Heart left ventricle (tissue), 13 donors: Measurements from ENCODE around the gene AVL9.

Source experiments
- POLR2A ChIP-seq, 2 donors: fragments of 450-650 bp; IDR thresholded peaks; one replicate each; pipeline ENCODE4 v1.6.1; 2017; ENCODE audit warnings: antibody characterized with exemption in 2 of 2, mild to moderate bottlenecking in 2 of 2, moderate library complexity in 2 of 2
- TF ChIP-seq, protein P1 (sequence below), 12 donors: fragments of 200-600 bp; sonication (generic) in 4 of 12; IDR thresholded peaks; one replicate each; pipeline versions ENCODE4 v1.5.0 to v1.8.0; 2018 to 2022; ENCODE audit warnings: antibody characterized with exemption in 12 of 12, mild to moderate bottlenecking in 5 of 12
- donor health status: ischemic (EF 13 %, LVEDD 7.1; RV severe dilation, severe dysfunction).
- donor health status: DM: no; HTN: yes; CAD: no.
- donor health status: DM: no; HTN: no; CAD: no.
- donor health status: ischemic (EF 25% LVEDD 6.9; RV normal size, moderate dysfunction).
- donor health status: ischemic (EF 25% LVEDD 5.7; RV mildly dilated, moderate dysfunction).
- donor health status: ischemic (EF 35%, LVEDD 5.7; RV mildly dilated, moderate dysfunction).
- donor health status: nonischemic (EF 11% LVEDD 7.7; RV severe dilation, severe dysfunction).
- donor health status: DM: yes; HTN: yes; CAD: no.
- donor health status: PGD.
- donor health status: ischemic (EF 29% LVEDD 5.4; RV normal size, mild dysfunction).
- donor health status: nonischemic (EF 23%, LVEDD 6.1; RV moderate dilation, normal function).

DNA sequence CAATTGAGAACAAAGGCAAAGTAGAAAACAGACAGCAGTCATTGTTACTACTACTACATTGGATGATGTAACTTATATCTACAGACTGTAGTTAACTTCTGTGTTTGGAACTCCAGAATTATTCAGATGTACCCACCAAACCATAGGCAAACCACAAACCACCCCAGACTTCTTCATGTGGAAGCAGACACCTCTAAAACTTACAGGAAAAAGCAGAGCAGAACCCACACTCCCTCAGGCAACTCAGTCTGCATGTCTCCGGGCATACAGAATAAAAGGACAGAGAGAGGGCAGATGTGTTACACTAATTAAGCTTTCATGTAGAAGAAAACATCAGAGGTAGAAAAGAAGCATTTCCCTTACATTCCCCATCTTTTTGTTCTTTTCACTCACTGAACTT lies 14.1 kb upstream of the AVL9 start:
- TF ChIP-seq, protein P1, sequence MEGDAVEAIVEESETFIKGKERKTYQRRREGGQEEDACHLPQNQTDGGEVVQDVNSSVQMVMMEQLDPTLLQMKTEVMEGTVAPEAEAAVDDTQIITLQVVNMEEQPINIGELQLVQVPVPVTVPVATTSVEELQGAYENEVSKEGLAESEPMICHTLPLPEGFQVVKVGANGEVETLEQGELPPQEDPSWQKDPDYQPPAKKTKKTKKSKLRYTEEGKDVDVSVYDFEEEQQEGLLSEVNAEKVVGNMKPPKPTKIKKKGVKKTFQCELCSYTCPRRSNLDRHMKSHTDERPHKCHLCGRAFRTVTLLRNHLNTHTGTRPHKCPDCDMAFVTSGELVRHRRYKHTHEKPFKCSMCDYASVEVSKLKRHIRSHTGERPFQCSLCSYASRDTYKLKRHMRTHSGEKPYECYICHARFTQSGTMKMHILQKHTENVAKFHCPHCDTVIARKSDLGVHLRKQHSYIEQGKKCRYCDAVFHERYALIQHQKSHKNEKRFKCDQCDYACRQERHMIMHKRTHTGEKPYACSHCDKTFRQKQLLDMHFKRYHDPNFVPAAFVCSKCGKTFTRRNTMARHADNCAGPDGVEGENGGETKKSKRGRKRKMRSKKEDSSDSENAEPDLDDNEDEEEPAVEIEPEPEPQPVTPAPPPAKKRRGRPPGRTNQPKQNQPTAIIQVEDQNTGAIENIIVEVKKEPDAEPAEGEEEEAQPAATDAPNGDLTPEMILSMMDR (IDR thresholded peaks at IDR 0.05): no peak
- TF ChIP-seq POLR2A (IDR thresholded peaks at IDR 0.05): no peak
